Activated naive CD4-positive, alpha-beta T cell treated with anti-CD3 and anti-CD28 coated beads for 36 hours (primary cell): Measurements from ENCODE around the gene BAZ1B. TPM values are rescaled to one million over a fixed set of nuclear protein-coding genes. Genes with fewer than 3 reads are reported as not detected.
"Not testable (repeated sequence)": the region's sequence is repeated elsewhere in the genome, so short reads cannot be mapped to it uniquely, and the experiment has no call there.

Experiments
- CTCF ChIA-PET: fragments of 350-600 bp; sonication (Branson Sonifier 250); formaldehyde crosslinking; loops from one replicate; lab custom pipeline; 2021; ENCODE audit warnings: antibody characterized with exemption; lab: Charles Lee
- DNase-seq: peaks from one replicate; pipeline ENCODE4 v3.0.0-alpha.2; 2020
- H3K27ac Mint-ChIP-seq: one replicate; pipeline ENCODE4 v1.8.0; 2021; ENCODE audit warnings: mild to moderate bottlenecking, mixed read lengths
- H3K27me3 Mint-ChIP-seq: one replicate; pipeline ENCODE4 v1.8.0; 2021; ENCODE audit warnings: low read depth, mixed read lengths
- H3K36me3 Mint-ChIP-seq: one replicate; pipeline ENCODE4 v1.8.0; 2021; ENCODE audit warnings: low read depth, mixed read lengths
- H3K4me1 Mint-ChIP-seq: one replicate; pipeline ENCODE4 v1.8.0; 2021; ENCODE audit warnings: low read depth, mixed read lengths
- H3K4me3 Mint-ChIP-seq: one replicate; pipeline ENCODE4 v1.8.0; 2021; ENCODE audit warnings: mild to moderate bottlenecking, moderate library complexity, mixed read lengths
- H3K9me3 Mint-ChIP-seq: one replicate; pipeline ENCODE4 v1.8.0; 2021; ENCODE audit warnings: mixed read lengths
- intact Hi-C: fragments of 100-400 bp; cut with micrococcal nuclease; formaldehyde crosslinking; loops from one replicate; pipeline ENCODE4 v1.15.1; 2023
- total RNA-seq, 2 experiments: library from RNA; stranded (reverse); gene quantifications; one replicate each; pipeline ENCODE4 v1.2.3, GENCODE V29; 2021

The BAZ1B gene
- total RNA-seq, 2 experiments from 2014 or later: 67.6 to 69.9 TPM

DNA sequence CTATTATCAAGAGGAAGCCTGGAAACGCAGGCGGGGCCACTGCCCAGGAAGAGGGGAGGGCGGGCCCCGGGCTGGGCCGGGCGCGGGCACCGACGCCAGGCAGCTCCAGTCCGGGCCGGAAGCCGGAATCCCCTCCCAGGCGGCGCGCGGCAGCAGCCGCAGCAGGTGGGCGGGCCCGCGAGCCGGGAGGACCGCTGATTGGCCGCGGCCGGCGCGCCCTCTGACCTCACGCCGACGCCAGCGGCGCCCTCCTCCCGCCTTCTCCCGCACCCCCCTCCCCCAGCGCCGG, 35.0 kb upstream of the BAZ1B start:
- Mint-ChIP-seq H3K27me3 (no peaks in the 10 kb centered on the region), H3K4me3 (peak overlapping the region; percentile 86), H3K4me1 (peaks cover 41% of the 10 kb centered on the region), H3K9me3 (no peaks in the 10 kb centered on the region), H3K27ac (peak overlapping the region; percentile 89), H3K36me3 (peaks cover 10% of the 10 kb centered on the region)
- CTCF ChIA-PET: interaction anchor here (0.6 kb wide), 1 partner anchor 89 kb away, joined by 3 read pairs; no protein-coding TSS in a partner anchor
- DNase-seq: peak; percentile 92
- intact Hi-C loops: loop anchor here (1.0 kb wide), 4 partner anchors 21 to 728 kb away; partner anchors contain the start of genes ABHD11, BAZ1B and TBL2

GRCh38 chr7:73556208-73557107, 34.4 kb upstream of the BAZ1B start:
- intact Hi-C loops: loop anchor here (1.0 kb wide), 4 partner anchors 22 to 727 kb away; partner anchors contain the start of genes ABHD11, BAZ1B and TBL2
- H3K27ac Mint-ChIP-seq: peak overlapping the region; percentile 81
- no peak for DNase-seq
- no peaks in the 10 kb centered on the region for H3K27me3 Mint-ChIP-seq
- H3K36me3 Mint-ChIP-seq: peaks cover 11% of the 10 kb centered on the region
- peaks cover 41% of the 10 kb centered on the region for H3K4me1 Mint-ChIP-seq
- CTCF ChIA-PET: no interaction called here
- H3K9me3 Mint-ChIP-seq: no peaks in the 10 kb centered on the region
- peak overlapping the region; percentile 86 for H3K4me3 Mint-ChIP-seq

DNA sequence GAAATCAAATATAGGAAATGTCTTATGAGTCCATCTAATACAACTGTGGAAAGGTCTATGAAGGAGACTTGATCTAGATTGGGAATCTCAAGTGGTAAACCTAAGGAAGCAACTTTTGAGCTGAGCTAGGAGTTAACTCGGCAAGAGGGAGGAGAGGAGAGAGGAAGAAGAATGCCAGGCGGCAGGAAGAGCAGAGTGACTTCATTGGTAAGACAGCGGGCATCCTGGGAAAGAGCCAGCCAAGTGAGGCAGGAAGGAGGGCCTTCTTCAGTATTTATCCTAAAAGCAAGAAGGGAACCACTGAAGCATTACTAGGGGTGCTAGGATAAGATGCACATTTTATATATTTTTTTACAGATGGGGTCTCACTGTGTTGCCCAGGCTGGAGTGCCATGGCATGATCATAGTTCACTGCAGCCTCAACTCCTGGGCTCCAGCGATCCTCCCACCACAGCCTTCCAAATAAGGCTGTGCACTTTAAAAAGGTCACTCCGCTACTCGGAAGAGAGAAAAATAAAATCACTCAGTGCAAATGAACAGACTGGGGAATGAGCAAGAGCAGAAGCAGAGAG, 33.4 kb upstream of the BAZ1B start:
- Mint-ChIP-seq H3K4me1 (peaks cover 40% of the 10 kb centered on the region), H3K27me3 (no peaks in the 10 kb centered on the region), H3K9me3 (no peaks in the 10 kb centered on the region), H3K36me3 (peaks cover 13% of the 10 kb centered on the region), H3K4me3 (peak overlapping the region; percentile 86), H3K27ac (peak overlapping the region; percentile 25)
- no peak for DNase-seq
- CTCF ChIA-PET: no interaction called here
- intact Hi-C loops: no loop called here

DNA sequence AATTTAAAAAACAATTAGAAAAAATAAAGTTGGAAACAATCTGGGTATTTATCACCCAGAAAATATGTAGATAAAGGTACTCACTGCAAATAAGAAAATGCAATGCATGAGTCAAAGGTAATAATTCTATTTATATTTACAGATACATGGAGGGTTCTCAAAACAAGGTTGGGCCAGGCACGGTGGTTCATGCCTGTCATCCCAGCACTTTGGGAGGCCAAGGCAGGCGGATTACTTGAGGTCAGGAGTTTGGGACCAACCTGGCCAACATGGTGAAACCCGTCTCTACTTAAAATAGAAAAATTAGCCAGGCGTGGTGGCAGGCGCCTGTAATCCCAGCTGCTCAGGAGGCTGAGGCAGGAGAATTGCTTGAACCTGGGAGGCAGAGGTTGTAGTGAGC, 28.0 kb upstream of the BAZ1B start:
- H3K9me3 Mint-ChIP-seq, H3K27me3 Mint-ChIP-seq, H3K27ac Mint-ChIP-seq, intact Hi-C loops, DNase-seq, H3K4me3 Mint-ChIP-seq, CTCF ChIA-PET: not testable (repeated sequence)
- peaks cover 22% of the 10 kb centered on the region for H3K36me3 Mint-ChIP-seq
- H3K4me1 Mint-ChIP-seq: peaks cover 40% of the 10 kb centered on the region

GRCh38 chr7:73549176-73549575, 27.1 kb upstream of the BAZ1B start:
- no peak overlapping the region for H3K4me3 Mint-ChIP-seq
- H3K36me3 Mint-ChIP-seq: peaks cover 19% of the 10 kb centered on the region
- H3K27ac Mint-ChIP-seq: no peak overlapping the region
- H3K4me1 Mint-ChIP-seq: peaks cover 32% of the 10 kb centered on the region
- CTCF ChIA-PET: no interaction called here
- H3K27me3 Mint-ChIP-seq: no peaks in the 10 kb centered on the region
- DNase-seq: no peak
- intact Hi-C loops: no loop called here
- H3K9me3 Mint-ChIP-seq: no peaks in the 10 kb centered on the region

GRCh38 chr7:73547841-73548240, 25.7 kb upstream of the BAZ1B start:
- H3K4me3 Mint-ChIP-seq: no peak overlapping the region
- no peak overlapping the region for H3K27ac Mint-ChIP-seq
- peaks cover 17% of the 10 kb centered on the region for H3K36me3 Mint-ChIP-seq

GRCh38 chr7:73544678-73545077, 22.6 kb upstream of the BAZ1B start:
- Mint-ChIP-seq H3K36me3 (peaks cover 12% of the 10 kb centered on the region), H3K4me3 (no peak overlapping the region), H3K27me3 (no peaks in the 10 kb centered on the region), H3K9me3 (no peaks in the 10 kb centered on the region), H3K27ac (no peak overlapping the region), H3K4me1 (peaks cover 24% of the 10 kb centered on the region)
- no peak for DNase-seq
- CTCF ChIA-PET: no interaction called here
- intact Hi-C loops: no loop called here

More at GRCh38 chr7:73547841-73548240, 25.7 kb upstream of the BAZ1B start:
- Mint-ChIP-seq H3K4me1 (peaks cover 28% of the 10 kb centered on the region), H3K9me3 (no peaks in the 10 kb centered on the region), H3K27me3 (no peaks in the 10 kb centered on the region)
- no peak for DNase-seq
- intact Hi-C loops: no loop called here
- CTCF ChIA-PET: interaction anchor here (0.7 kb wide), 1 partner anchor 390 kb away, joined by 3 read pairs; no protein-coding TSS in a partner anchor

DNA sequence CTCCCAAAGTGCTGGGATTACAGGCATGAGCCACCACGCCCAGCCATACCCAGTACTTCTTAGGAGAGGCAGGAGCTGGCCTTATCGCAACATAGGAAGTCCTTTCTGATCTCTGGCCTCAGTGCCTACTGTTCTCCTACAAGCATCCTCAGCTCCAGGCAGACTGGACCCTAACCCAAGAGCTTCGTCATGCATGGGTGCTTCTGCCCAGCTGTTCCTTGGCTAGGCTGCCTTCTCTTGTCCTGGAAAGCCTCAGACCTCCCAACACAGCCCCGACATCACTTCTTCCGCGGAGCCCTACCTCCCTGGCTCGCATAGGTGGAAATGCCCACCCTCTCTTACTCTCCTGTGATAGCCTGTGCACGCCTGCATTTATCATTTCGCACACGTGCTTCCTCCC, 19.6 kb upstream of the BAZ1B start:
- no peak for DNase-seq
- Mint-ChIP-seq H3K27ac (no peak overlapping the region), H3K4me1 (peaks cover 9% of the 10 kb centered on the region), H3K36me3 (peaks cover 20% of the 10 kb centered on the region), H3K9me3 (no peaks in the 10 kb centered on the region), H3K27me3 (no peaks in the 10 kb centered on the region), H3K4me3 (no peak overlapping the region)
- intact Hi-C loops: no loop called here
- CTCF ChIA-PET: no interaction called here

- H3K9me3 Mint-ChIP-seq: no peaks in the 10 kb centered on the region
- CTCF ChIA-PET: no interaction called here
- H3K4me1 Mint-ChIP-seq: peaks cover under 1% of the 10 kb centered on the region
- intact Hi-C loops: no loop called here
- no peaks in the 10 kb centered on the region for H3K27me3 Mint-ChIP-seq
- H3K36me3 Mint-ChIP-seq: peaks cover 25% of the 10 kb centered on the region
- no peak overlapping the region for H3K4me3 Mint-ChIP-seq
- H3K27ac Mint-ChIP-seq: no peak overlapping the region
- DNase-seq: no peak
Measured at GRCh38 chr7:73539709-73540108, 17.6 kb upstream of the BAZ1B start.

GRCh38 chr7:73538510-73538909, 16.4 kb upstream of the BAZ1B start:
- H3K4me1 Mint-ChIP-seq, intact Hi-C loops, H3K27me3 Mint-ChIP-seq, CTCF ChIA-PET, H3K27ac Mint-ChIP-seq, DNase-seq, H3K9me3 Mint-ChIP-seq, H3K4me3 Mint-ChIP-seq: not testable (repeated sequence)
- peaks cover 25% of the 10 kb centered on the region for H3K36me3 Mint-ChIP-seq

DNA sequence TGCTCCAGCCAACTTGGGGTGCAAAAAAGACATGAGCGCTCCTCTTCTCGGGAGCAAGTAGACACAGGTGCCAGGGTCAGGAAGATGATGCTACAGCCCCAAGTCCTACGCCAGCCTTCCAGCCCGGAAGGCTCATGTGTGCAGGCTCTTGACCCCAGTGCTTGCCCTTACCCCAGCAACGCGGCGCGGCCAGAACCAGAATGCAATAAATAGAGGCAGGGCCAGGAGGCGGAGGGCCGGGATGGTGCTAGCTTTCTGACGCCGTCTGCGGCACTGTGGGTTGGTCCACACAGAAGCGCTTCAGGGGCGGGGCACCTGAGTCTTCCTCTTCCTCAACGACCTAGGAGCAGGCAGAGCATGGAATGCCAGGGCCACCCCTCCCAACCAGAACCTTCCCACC, 15.0 kb upstream of the BAZ1B start:
- Mint-ChIP-seq H3K4me1 (no peaks in the 10 kb centered on the region), H3K9me3 (no peaks in the 10 kb centered on the region), H3K4me3 (no peak overlapping the region), H3K36me3 (peaks cover 25% of the 10 kb centered on the region), H3K27ac (no peak overlapping the region), H3K27me3 (no peaks in the 10 kb centered on the region)
- DNase-seq: no peak
- CTCF ChIA-PET: no interaction called here
- intact Hi-C loops: no loop called here

- intact Hi-C loops: no loop called here
- Mint-ChIP-seq H3K36me3 (peaks cover 25% of the 10 kb centered on the region), H3K27ac (no peak overlapping the region), H3K9me3 (no peaks in the 10 kb centered on the region), H3K27me3 (no peaks in the 10 kb centered on the region), H3K4me1 (no peaks in the 10 kb centered on the region), H3K4me3 (no peak overlapping the region)
- no peak for DNase-seq
- CTCF ChIA-PET: interaction anchor here (0.5 kb wide), 1 partner anchor 217 kb away, joined by 3 read pairs; no protein-coding TSS in a partner anchor
Measured at GRCh38 chr7:73536479-73536878, 14.4 kb upstream of the BAZ1B start.
